GM12878 (cell line): Measurements from ENCODE around the gene GRIN2A.

Source experiments
- BACH1 ChIP-seq: fragments of 450-650 bp; IDR thresholded peaks from 2 replicates; pipeline ENCODE4 v1.6.1; 2017; ENCODE audit warnings: mild to moderate bottlenecking, borderline replicate concordance
- CBFB ChIP-seq: IDR thresholded peaks from 2 replicates; pipeline ENCODE4 v1.6.1; 2016; ENCODE audit warnings: antibody characterized with exemption, low read depth
- CTCF ChIP-seq, 3 experiments: IDR thresholded peaks in 2 of 3; conservative IDR thresholded peaks in 1 of 3; 2 replicates each; pipeline ENCODE4 v1.5.1; 2011; ENCODE audit warnings: low read depth in 3 of 3, low read length in 3 of 3, mild to moderate bottlenecking in 3 of 3, control low read depth in 2 of 3, moderate library complexity in 2 of 3, inconsistent platforms in 1 of 3, mixed read lengths in 1 of 3; ENCODE audit not compliant: control insufficient read depth in 2 of 3, insufficient read depth in 1 of 3; ENCODE audit errors: extremely low read depth in 1 of 3
- E2F4 ChIP-seq: IDR thresholded peaks from 2 replicates; pipeline ENCODE4 v1.6.1; 2012; ENCODE audit warnings: low read depth, low read length, improper control_type of control experiment
- EZH2 ChIP-seq: IDR thresholded peaks from 2 replicates; pipeline ENCODE4 v1.6.1; 2012; ENCODE audit warnings: low read depth, mild to moderate bottlenecking, control low read depth, inconsistent platforms, low read length, borderline replicate concordance; ENCODE audit not compliant: control insufficient read depth
- HCFC1 ChIP-seq: fragments of 150-350 bp; IDR thresholded peaks from 2 replicates; pipeline ENCODE4 v1.6.1; 2014; ENCODE audit warnings: low read length
- MXI1 ChIP-seq: fragments of 150-350 bp; IDR thresholded peaks from 2 replicates; pipeline ENCODE4 v1.6.1; 2011; ENCODE audit warnings: low read depth, mild to moderate bottlenecking, inconsistent platforms, low read length, improper control_type of control experiment
- NR2C1 ChIP-seq: fragments of 450-650 bp; IDR thresholded peaks from 2 replicates; pipeline ENCODE4 v1.6.1; 2017; ENCODE audit warnings: antibody characterized with exemption, mild to moderate bottlenecking, moderate library complexity
- NR2C2 ChIP-seq: IDR thresholded peaks from 2 replicates; pipeline ENCODE4 v1.6.1; 2011; ENCODE audit warnings: borderline replicate concordance, low read depth; ENCODE audit not compliant: control insufficient read depth, insufficient read length
- RAD21 ChIP-seq: IDR thresholded peaks from 2 replicates; pipeline ENCODE4 v1.6.1; 2011; ENCODE audit warnings: mild to moderate bottlenecking, low read depth, low read length, moderate library complexity; ENCODE audit not compliant: insufficient read depth
- SIN3A ChIP-seq: IDR thresholded peaks from 2 replicates; pipeline ENCODE4 v1.6.1; 2012; ENCODE audit warnings: low read depth, low read length, improper control_type of control experiment

GRCh38 chr16:9821331-9821730 lies 360.9 kb downstream of the GRIN2A start:
- no peak for TF ChIP-seq SIN3A
- no peak for TF ChIP-seq CTCF (IDR thresholded peaks at IDR 0.05 in 2 of 3, conservative IDR thresholded peaks at IDR 0.05 in 1 of 3; ENCODE audit: control insufficient read depth in 2 of 3, extremely low read depth in 1 of 3, insufficient read depth in 1 of 3, low read depth in 3 of 3, low read length in 3 of 3)
- no peak for TF ChIP-seq BACH1
- no peak for TF ChIP-seq RAD21
- TF ChIP-seq NR2C1, result no peak
- no peak for TF ChIP-seq CBFB
- TF ChIP-seq NR2C2, result no peak
- no peak for TF ChIP-seq HCFC1
- no peak for TF ChIP-seq MXI1
- no peak for TF ChIP-seq E2F4
- TF ChIP-seq EZH2, result no peak
